Neural cell (in vitro differentiated cells): Measurements from ENCODE around the gene ABCG2. TPM values are rescaled to one million over a fixed set of nuclear protein-coding genes. Genes with fewer than 3 reads are reported as not detected.

Experiments used
- H2AFZ ChIP-seq: fragments of 200-600, 300-800 bp; sonication (generic), shearing (Covaris generic); 2 replicates; pipeline ENCODE4 v1.6.0; 2014; ENCODE audit warnings: low read depth, mild to moderate bottlenecking, antibody characterized with exemption, low read length, moderate library complexity
- H3F3A ChIP-seq: fragments of 200-600 bp; shearing (Covaris generic); 2 replicates; pipeline ENCODE4 v1.6.1; 2016; ENCODE audit warnings: mild to moderate bottlenecking, moderate library complexity, mixed read lengths, antibody characterized with exemption, low read length; ENCODE audit not compliant: insufficient read depth, poor library complexity, severe bottlenecking
- H3K27ac ChIP-seq: fragments of 200-600, 300-800 bp; sonication (generic), shearing (Covaris generic); 2 replicates; pipeline ENCODE4 v1.5.1; 2014; ENCODE audit warnings: mild to moderate bottlenecking, low read length, moderate library complexity
- H3K27me3 ChIP-seq: fragments of 300-800, 200-600 bp; sonication (generic), shearing (Covaris generic); 2 replicates; pipeline ENCODE4 v1.6.0; 2014; ENCODE audit warnings: mild to moderate bottlenecking, low read depth, low read length, moderate library complexity; ENCODE audit not compliant: insufficient read depth
- H3K36me3 ChIP-seq: fragments of 300-800, 200-600 bp; sonication (generic), shearing (Covaris generic); 2 replicates; pipeline ENCODE4 v1.5.1; 2014; ENCODE audit warnings: mild to moderate bottlenecking, antibody characterized with exemption, low read length, moderate library complexity; ENCODE audit not compliant: insufficient read depth
- H3K4me2 ChIP-seq: fragments of 300-800, 200-600 bp; sonication (generic), shearing (Covaris generic); 2 replicates; pipeline ENCODE4 v1.6.0; 2014; ENCODE audit warnings: mild to moderate bottlenecking, low read length
- H3K4me3 ChIP-seq: fragments of 300-800, 200-600 bp; sonication (generic), shearing (Covaris generic); 2 replicates; pipeline ENCODE4 v1.5.1; 2014; ENCODE audit warnings: mild to moderate bottlenecking, low read length, moderate library complexity
- H3K79me2 ChIP-seq: fragments of 200-600 bp; shearing (Covaris generic); replicated peaks from 2 replicates; pipeline ENCODE4 v1.6.0; 2014; ENCODE audit warnings: mild to moderate bottlenecking, low read length, moderate library complexity; ENCODE audit not compliant: insufficient read depth
- H3K9ac ChIP-seq: fragments of 300-800, 200-600 bp; sonication (generic), shearing (Covaris generic); 2 replicates; pipeline ENCODE4 v1.6.1; 2016; ENCODE audit warnings: mild to moderate bottlenecking, low read length, mixed read lengths
- H3K9me2 ChIP-seq: fragments of 200-600 bp; shearing (Covaris generic); 2 replicates; pipeline ENCODE4 v1.6.1; 2016; ENCODE audit warnings: mild to moderate bottlenecking, low read length, mixed read lengths; ENCODE audit not compliant: insufficient read depth
- H3K9me3 ChIP-seq: fragments of 200-600, 300-800 bp; sonication (generic), shearing (Covaris generic); 2 replicates; pipeline ENCODE4 v1.6.1; 2016; ENCODE audit warnings: mild to moderate bottlenecking, mixed run types, low read length, moderate library complexity, mixed read lengths
- H4K20me1 ChIP-seq: fragments of 200-600 bp; shearing (Covaris generic); 2 replicates; pipeline ENCODE4 v1.6.1; 2016; ENCODE audit warnings: mild to moderate bottlenecking, mixed run types; ENCODE audit not compliant: insufficient read depth
- CTCF ChIP-seq: fragments of 450-650 bp; IDR thresholded peaks from 2 replicates; pipeline ENCODE4 v1.5.1; 2014; ENCODE audit warnings: antibody characterized with exemption, mild to moderate bottlenecking, moderate library complexity; ENCODE audit not compliant: poor library complexity, severe bottlenecking
- EP300 ChIP-seq: fragments of 450-650 bp; conservative IDR thresholded peaks from 2 replicates; pipeline ENCODE4 v1.6.1; 2014; ENCODE audit warnings: antibody characterized with exemption, mild to moderate bottlenecking, moderate library complexity; ENCODE audit not compliant: poor library complexity, severe bottlenecking
- EZH2 ChIP-seq: fragments of 200-600, 300-800 bp; shearing (Covaris generic), sonication (generic); IDR thresholded peaks from 2 replicates; pipeline ENCODE4 v1.6.1; 2014; ENCODE audit warnings: antibody characterized with exemption, low read length, borderline replicate concordance, mild to moderate bottlenecking; ENCODE audit not compliant: insufficient read depth, poor library complexity, severe bottlenecking
- MXI1 ChIP-seq: fragments of 450-650 bp; conservative IDR thresholded peaks from 2 replicates; pipeline ENCODE4 v1.6.1; 2014; ENCODE audit warnings: antibody characterized with exemption, mild to moderate bottlenecking; ENCODE audit not compliant: poor library complexity, severe bottlenecking
- POLR2AphosphoS5 ChIP-seq: IDR thresholded peaks from 2 replicates; pipeline ENCODE4 v1.6.1; 2012
- RAD21 ChIP-seq: fragments of 450-650 bp; conservative IDR thresholded peaks from 2 replicates; pipeline ENCODE4 v1.6.1; 2014; ENCODE audit warnings: antibody characterized with exemption, mild to moderate bottlenecking, moderate library complexity
- SMC3 ChIP-seq: fragments of 450-650 bp; conservative IDR thresholded peaks from 2 replicates; pipeline ENCODE4 v1.6.1; 2014; ENCODE audit warnings: antibody characterized with exemption, mild to moderate bottlenecking, moderate library complexity; ENCODE audit not compliant: poor library complexity
- TAF1 ChIP-seq: IDR thresholded peaks from 2 replicates; pipeline ENCODE4 v1.6.1; 2012; ENCODE audit warnings: low read depth
- polyA plus RNA-seq: library from polyadenylated mRNA; depleted of rRNA; stranded (reverse); fragments of >200 nt; gene quantifications from 2 replicates; pipeline ENCODE4 v1.2.3, GENCODE V29; 2014
- TF ChIP-seq, protein P1 (sequence below): IDR thresholded peaks from 2 replicates; pipeline ENCODE4 v1.6.1; 2012; ENCODE audit warnings: borderline replicate concordance

Gene ABCG2
- polyA plus RNA-seq, 1 donor from 2014 or later: not detected

DNA sequence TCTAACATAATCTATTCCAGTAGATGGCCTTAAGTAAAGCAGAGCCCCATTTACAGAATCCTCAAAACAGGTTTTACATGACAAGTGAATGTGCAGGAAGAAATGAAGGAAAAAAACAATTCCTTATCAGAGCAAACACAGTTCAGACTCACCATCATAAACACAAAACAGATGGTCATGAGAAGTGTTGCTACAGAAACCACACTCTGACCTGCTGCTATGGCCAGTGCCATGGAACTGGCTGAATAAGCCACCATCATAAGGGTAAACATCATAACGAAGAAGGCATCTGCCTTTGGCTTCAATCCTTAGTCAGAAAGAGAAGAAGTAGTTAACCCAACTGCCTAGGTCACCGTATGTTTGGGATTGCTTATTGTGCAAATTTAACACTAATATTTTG lies 61.1 kb downstream of the ABCG2 start:
- no peak overlapping the region for H2AFZ ChIP-seq
- no peak overlapping the region for H3K27ac ChIP-seq
- H3K4me3 ChIP-seq: no peak overlapping the region
- TF ChIP-seq SMC3 (no peak), RAD21 (no peak), EZH2 (no peak), CTCF (no peak), EP300 (no peak), MXI1 (no peak), POLR2AphosphoS5 (no peak), TAF1 (no peak)
- no peak overlapping the region for H3K4me2 ChIP-seq
- no peaks in the 10 kb centered on the region for H4K20me1 ChIP-seq
- no peaks in the 10 kb centered on the region for H3K9me2 ChIP-seq
- no peak overlapping the region for H3K9ac ChIP-seq
- no peaks in the 10 kb centered on the region for H3K79me2 ChIP-seq
- no peaks in the 10 kb centered on the region for H3K27me3 ChIP-seq
- H3K9me3 ChIP-seq: no peaks in the 10 kb centered on the region
- H3F3A ChIP-seq: no peaks in the 10 kb centered on the region
- H3K36me3 ChIP-seq: no peaks in the 10 kb centered on the region

DNA sequence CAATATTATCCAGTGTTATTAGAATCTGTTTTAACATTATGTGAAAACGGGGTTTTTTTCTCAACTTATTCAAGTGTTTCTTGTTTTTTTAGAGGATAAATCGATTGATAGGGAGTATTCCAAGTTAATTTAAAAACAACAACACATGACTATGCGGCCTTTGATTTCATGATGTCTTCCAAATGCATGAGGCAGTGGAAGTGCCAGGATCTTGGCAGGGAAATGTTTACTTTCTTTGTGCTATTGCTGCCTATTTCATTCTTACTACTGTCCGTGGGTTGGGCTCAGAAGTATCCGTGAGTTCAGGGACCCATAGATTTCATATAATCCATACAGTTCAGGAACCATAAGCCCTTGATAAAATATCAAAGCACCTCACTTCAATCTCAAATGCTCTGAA lies 64.6 kb downstream of the ABCG2 start:
- Histone ChIP-seq H3K9ac (no peak overlapping the region), H3K27ac (no peak overlapping the region), H3K9me3 (no peaks in the 10 kb centered on the region), H4K20me1 (no peaks in the 10 kb centered on the region), H3K79me2 (no peaks in the 10 kb centered on the region), H2AFZ (no peak overlapping the region), H3K4me2 (no peak overlapping the region), H3K36me3 (no peaks in the 10 kb centered on the region), H3K9me2 (no peaks in the 10 kb centered on the region), H3F3A (no peaks in the 10 kb centered on the region), H3K4me3 (no peak overlapping the region), H3K27me3 (no peaks in the 10 kb centered on the region)
- TF ChIP-seq POLR2AphosphoS5 (no peak), EZH2 (no peak), SMC3 (no peak)
- TF ChIP-seq, protein P1, sequence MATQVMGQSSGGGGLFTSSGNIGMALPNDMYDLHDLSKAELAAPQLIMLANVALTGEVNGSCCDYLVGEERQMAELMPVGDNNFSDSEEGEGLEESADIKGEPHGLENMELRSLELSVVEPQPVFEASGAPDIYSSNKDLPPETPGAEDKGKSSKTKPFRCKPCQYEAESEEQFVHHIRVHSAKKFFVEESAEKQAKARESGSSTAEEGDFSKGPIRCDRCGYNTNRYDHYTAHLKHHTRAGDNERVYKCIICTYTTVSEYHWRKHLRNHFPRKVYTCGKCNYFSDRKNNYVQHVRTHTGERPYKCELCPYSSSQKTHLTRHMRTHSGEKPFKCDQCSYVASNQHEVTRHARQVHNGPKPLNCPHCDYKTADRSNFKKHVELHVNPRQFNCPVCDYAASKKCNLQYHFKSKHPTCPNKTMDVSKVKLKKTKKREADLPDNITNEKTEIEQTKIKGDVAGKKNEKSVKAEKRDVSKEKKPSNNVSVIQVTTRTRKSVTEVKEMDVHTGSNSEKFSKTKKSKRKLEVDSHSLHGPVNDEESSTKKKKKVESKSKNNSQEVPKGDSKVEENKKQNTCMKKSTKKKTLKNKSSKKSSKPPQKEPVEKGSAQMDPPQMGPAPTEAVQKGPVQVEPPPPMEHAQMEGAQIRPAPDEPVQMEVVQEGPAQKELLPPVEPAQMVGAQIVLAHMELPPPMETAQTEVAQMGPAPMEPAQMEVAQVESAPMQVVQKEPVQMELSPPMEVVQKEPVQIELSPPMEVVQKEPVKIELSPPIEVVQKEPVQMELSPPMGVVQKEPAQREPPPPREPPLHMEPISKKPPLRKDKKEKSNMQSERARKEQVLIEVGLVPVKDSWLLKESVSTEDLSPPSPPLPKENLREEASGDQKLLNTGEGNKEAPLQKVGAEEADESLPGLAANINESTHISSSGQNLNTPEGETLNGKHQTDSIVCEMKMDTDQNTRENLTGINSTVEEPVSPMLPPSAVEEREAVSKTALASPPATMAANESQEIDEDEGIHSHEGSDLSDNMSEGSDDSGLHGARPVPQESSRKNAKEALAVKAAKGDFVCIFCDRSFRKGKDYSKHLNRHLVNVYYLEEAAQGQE: no peak

- Histone ChIP-seq H4K20me1 (no peaks in the 10 kb centered on the region), H3K9me2 (no peaks in the 10 kb centered on the region), H3K27me3 (no peaks in the 10 kb centered on the region), H3K4me2 (no peak overlapping the region), H3K27ac (no peak overlapping the region), H3K4me3 (no peak overlapping the region), H3K9ac (no peak overlapping the region), H3K36me3 (no peaks in the 10 kb centered on the region), H3F3A (no peaks in the 10 kb centered on the region), H3K9me3 (no peaks in the 10 kb centered on the region), H2AFZ (no peak overlapping the region), H3K79me2 (no peaks in the 10 kb centered on the region)
- TF ChIP-seq TAF1: no peak
- TF ChIP-seq, protein P1: no peak
- no peak for TF ChIP-seq RAD21
- no peak for TF ChIP-seq CTCF
- TF ChIP-seq EP300: no peak
- no peak for TF ChIP-seq EZH2
- TF ChIP-seq SMC3: no peak
- TF ChIP-seq POLR2AphosphoS5: no peak
- no peak for TF ChIP-seq MXI1
Observed at GRCh38 chr4:88091378-88091777, 67.1 kb downstream of the ABCG2 start.
